Measurements from ENCODE around the gene ENOPH1. TPM values are rescaled to one million over a fixed set of nuclear protein-coding genes. Genes with fewer than 3 reads are reported as not detected.
"Not testable (repeated sequence)": the region's sequence is repeated elsewhere in the genome, so short reads cannot be mapped to it uniquely, and the experiment has no call there.

The ENOPH1 gene
- total RNA-seq, 1 experiment from 2014 or later: 22.3 TPM

GRCh38 chr4:82401600-82401999 lies 28.8 kb upstream of the ENOPH1 start:
- Histone ChIP-seq H4K20me1 (ENCODE audit: insufficient read depth) (no peaks in the 10 kb centered on the region), H3K4me2 (peak overlapping the region; percentile 95), H3K4me1 (replicated peaks; ENCODE audit: insufficient read depth) (peaks cover 29% of the 10 kb centered on the region), H3K79me2 (ENCODE audit: low read depth) (no peaks in the 10 kb centered on the region), H3K36me3 (ENCODE audit: low read depth) (no peaks in the 10 kb centered on the region), H2AFZ (peak overlapping the region; percentile 97), H3K27me3 (ENCODE audit: insufficient read depth, low read depth) (no peaks in the 10 kb centered on the region), H3F3A (ENCODE audit: insufficient read depth, low read depth) (peaks cover 25% of the 10 kb centered on the region), H3K9me2 (ENCODE audit: insufficient read depth) (no peaks in the 10 kb centered on the region), H3K27ac (peak overlapping the region; percentile 91), H3K4me3 (peak overlapping the region; percentile 57), H3K9me3 (ENCODE audit: insufficient read depth, low read depth) (no peaks in the 10 kb centered on the region)
- intact Hi-C loops (cut with micrococcal nuclease; ENCODE audit: unreplicated experiment): loop anchor here (2.0 kb wide), 1 partner anchor 27 kb away; no protein-coding TSS in a partner anchor
- BruUV-seq (replicated peaks): no TSS peak
- DNase-seq: peak; percentile 48 to 88
- ChIA-PET POLR2A (ENCODE audit: unreplicated experiment) (no interaction called here), CTCF (interaction anchor here (0.6 kb wide), 1 partner anchor 35 kb away, joined by 5 read pairs; no protein-coding TSS in a partner anchor)
- TF ChIP-seq CTCF (conservative IDR thresholded peaks at IDR 0.05) (no peak), EZH2 (IDR thresholded peaks at IDR 0.05; ENCODE audit: low read depth) (no peak)

- peaks cover 29% of the 10 kb centered on the region for H3K4me1 ChIP-seq (replicated peaks; ENCODE audit: insufficient read depth)
- no peaks in the 10 kb centered on the region for H3K9me2 ChIP-seq (ENCODE audit: insufficient read depth)
- no peaks in the 10 kb centered on the region for H3K27me3 ChIP-seq (ENCODE audit: insufficient read depth, low read depth)
- no peaks in the 10 kb centered on the region for H3K36me3 ChIP-seq (ENCODE audit: low read depth)
- DNase-seq: peak in 1 of 2 experiments; percentile 21
- peak overlapping the region; percentile 95 for H3K4me2 ChIP-seq
- H3K79me2 ChIP-seq (ENCODE audit: low read depth): no peaks in the 10 kb centered on the region
- TSS peak; percentile 36 for BruUV-seq (replicated peaks)
- peak overlapping the region; percentile 97 for H2AFZ ChIP-seq
- no peaks in the 10 kb centered on the region for H3K9me3 ChIP-seq (ENCODE audit: insufficient read depth, low read depth)
- H4K20me1 ChIP-seq (ENCODE audit: insufficient read depth): no peaks in the 10 kb centered on the region
- CTCF ChIA-PET: no interaction called here
- H3K27ac ChIP-seq: peak overlapping the region; percentile 91
- peaks cover 25% of the 10 kb centered on the region for H3F3A ChIP-seq (ENCODE audit: insufficient read depth, low read depth)
- TF ChIP-seq CTCF (conservative IDR thresholded peaks at IDR 0.05) (no peak), EZH2 (IDR thresholded peaks at IDR 0.05; ENCODE audit: low read depth) (no peak)
- intact Hi-C loops (cut with micrococcal nuclease; ENCODE audit: unreplicated experiment): no loop called here
- H3K4me3 ChIP-seq: peak overlapping the region; percentile 57
- POLR2A ChIA-PET (ENCODE audit: unreplicated experiment): interaction anchor here (0.6 to 0.9 kb wide), 2 partner anchors 22 to 28 kb away, joined by 3 to 5 read pairs; partner anchors contain the start of gene HNRNPD
Observed at GRCh38 chr4:82402196-82402775, 28.1 kb upstream of the ENOPH1 start.

GRCh38 chr4:82403725-82404124 lies 26.7 kb upstream of the ENOPH1 start:
- Histone ChIP-seq H3K4me3 (no peak overlapping the region), H2AFZ (no peak overlapping the region), H3K27ac (no peak overlapping the region), H3K4me2 (no peak overlapping the region), H3K9me3 (ENCODE audit: insufficient read depth, low read depth) (no peaks in the 10 kb centered on the region), H3K36me3 (ENCODE audit: low read depth) (no peaks in the 10 kb centered on the region), H4K20me1 (ENCODE audit: insufficient read depth) (no peaks in the 10 kb centered on the region), H3K9me2 (ENCODE audit: insufficient read depth) (no peaks in the 10 kb centered on the region), H3K79me2 (ENCODE audit: low read depth) (no peaks in the 10 kb centered on the region), H3K4me1 (replicated peaks; ENCODE audit: insufficient read depth) (peaks cover 29% of the 10 kb centered on the region), H3K27me3 (ENCODE audit: insufficient read depth, low read depth) (no peaks in the 10 kb centered on the region), H3F3A (ENCODE audit: insufficient read depth, low read depth) (peaks cover 25% of the 10 kb centered on the region)
- TF ChIP-seq EZH2 (IDR thresholded peaks at IDR 0.05; ENCODE audit: low read depth) (no peak), CTCF (conservative IDR thresholded peaks at IDR 0.05) (no peak)
- BruUV-seq (replicated peaks): no TSS peak
- CTCF ChIA-PET: no interaction called here
- no peak for DNase-seq
- intact Hi-C loops (cut with micrococcal nuclease; ENCODE audit: unreplicated experiment): no loop called here
- POLR2A ChIA-PET (ENCODE audit: unreplicated experiment): no interaction called here

- H3K27me3 ChIP-seq (ENCODE audit: insufficient read depth, low read depth); H3K4me3 ChIP-seq; H3K4me1 ChIP-seq (replicated peaks; ENCODE audit: insufficient read depth); CTCF ChIA-PET; H3K79me2 ChIP-seq (ENCODE audit: low read depth); H3K27ac ChIP-seq; H3K4me2 ChIP-seq; BruUV-seq (replicated peaks); H3K9me2 ChIP-seq (ENCODE audit: insufficient read depth); DNase-seq; H4K20me1 ChIP-seq (ENCODE audit: insufficient read depth); H3F3A ChIP-seq (ENCODE audit: insufficient read depth, low read depth); H3K36me3 ChIP-seq (ENCODE audit: low read depth); intact Hi-C loops (cut with micrococcal nuclease; ENCODE audit: unreplicated experiment); H2AFZ ChIP-seq; H3K9me3 ChIP-seq (ENCODE audit: insufficient read depth, low read depth): not testable (repeated sequence)
- POLR2A ChIA-PET (ENCODE audit: unreplicated experiment): interaction anchor here (0.6 kb wide), 1 partner anchor 11 kb away, joined by 3 read pairs; no protein-coding TSS in a partner anchor
Observed at GRCh38 chr4:82415061-82415460, 15.3 kb upstream of the ENOPH1 start.
